ENCODE data around the gene MGMT. TPM values are rescaled to one million over a fixed set of nuclear protein-coding genes. Genes with fewer than 3 reads are reported as not detected.

Gene MGMT
- total and polyA plus RNA-seq, 2 of the 4 experiments (the other 2 are of a cell fraction): 11.5 to 17.8 TPM

GRCh38 chr10:129579228-129579627 lies 112.2 kb downstream of the MGMT start:
- no TSS peak for BruUV-seq (replicated peaks)

More at GRCh38 chr10:129579228-129579627, 112.2 kb downstream of the MGMT start:
- Histone ChIP-seq H3K18ac (ENCODE audit: low read depth, low read length) (no peak overlapping the region), H3K23ac (ENCODE audit: low read depth, low read length) (no peak overlapping the region), H3K14ac (replicated peaks; ENCODE audit: low read depth, low read length) (no peak overlapping the region), H4K91ac (ENCODE audit: insufficient read depth, low read depth, low read length) (no peak overlapping the region), H3K9me1 (ENCODE audit: insufficient read depth, low read length) (no peaks in the 10 kb centered on the region), H3K4me2 (ENCODE audit: low read depth, low read length) (no peak overlapping the region), H4K5ac (ENCODE audit: low read depth, low read length) (no peak overlapping the region), H2AK9ac (replicated peaks; ENCODE audit: low read depth, low read length, poor library complexity) (no peak overlapping the region), H4K8ac (ENCODE audit: low read depth in 2 of 2, low read length in 2 of 2) (no peak overlapping the region), H2BK20ac (ENCODE audit: low read depth, low read length) (no peak overlapping the region), H3K79me1 (ENCODE audit: low read depth in 1 of 2, low read length in 2 of 2) (no peaks in the 10 kb centered on the region; a peak in 1 of 4 replicates), H3K4ac (ENCODE audit: low read depth, low read length) (no peak overlapping the region), H3K36me3 (ENCODE audit: control insufficient read depth, insufficient read depth, low read length) (no peaks in the 10 kb centered on the region), H3K56ac (ENCODE audit: extremely low read depth, insufficient read depth, low read length) (no peak overlapping the region), H3K9me3 (ENCODE audit: control insufficient read depth, insufficient read depth, low read length) (peaks cover 7% of the 10 kb centered on the region), H2BK5ac (ENCODE audit: low read depth, low read length, poor library complexity, severe bottlenecking) (no peak overlapping the region), H3K4me3 (ENCODE audit: insufficient read depth, low read depth, low read length) (no peak overlapping the region), H3K4me1 (ENCODE audit: control insufficient read depth, insufficient read depth, low read length) (no peaks in the 10 kb centered on the region), H3K27me3 (ENCODE audit: control insufficient read depth, insufficient read depth, low read length) (no peaks in the 10 kb centered on the region), H2AK5ac (ENCODE audit: low read depth, low read length) (no peak overlapping the region), H2AFZ (replicated peaks; ENCODE audit: low read length, poor library complexity) (no peak overlapping the region), H3K9ac (ENCODE audit: low read depth, low read length) (no peak overlapping the region), H2BK120ac (ENCODE audit: low read depth, low read length) (no peak overlapping the region), H2BK15ac (ENCODE audit: low read depth, low read length) (no peak overlapping the region), H3K27ac (ENCODE audit: insufficient read depth, low read length) (no peak overlapping the region), H4K20me1 (ENCODE audit: insufficient read depth, low read length) (no peaks in the 10 kb centered on the region)
- WGBS, 2 experiments (ENCODE audit: extremely low coverage in 2 of 2, insufficient read length in 1 of 2): 92% methylated on average over 4 of the region's 12 CpGs; no CpG with 5 or more reads in 1 of the 2 experiments
- ATAC-seq (ENCODE audit: low read depth) (no peak), DNase-seq (no peak)
- CTCF ChIA-PET: no interaction called here
- POLR2A ChIA-PET (ENCODE audit: unreplicated experiment): no interaction called here
- in situ Hi-C loops (cut with MboI; ENCODE audit: low sequenced_read_pairs) (no loop called here), dilution Hi-C loops (cut with HindIII; ENCODE audit: low sequenced_read_pairs, unreplicated experiment) (no loop called here), intact Hi-C loops (cut with micrococcal nuclease) (no loop called here)
- no peak for TF ChIP-seq POLR2A (IDR thresholded peaks at IDR 0.05; ENCODE audit: low read depth, low read length)
- TF ChIP-seq USF2 (IDR thresholded peaks at IDR 0.05; ENCODE audit: low read depth, low read length): no peak
- TF ChIP-seq CEBPB (IDR thresholded peaks at IDR 0.05; ENCODE audit: low read depth, low read length): no peak
- TF ChIP-seq MXI1 (IDR thresholded peaks at IDR 0.05; ENCODE audit: borderline replicate concordance, low read depth, low read length): no peak

Data from IMR-90 (cell line).